A549 (cell line): ENCODE measurements around the gene LRRFIP2. TPM values are rescaled to one million over a fixed set of nuclear protein-coding genes. Genes with fewer than 3 reads are reported as not detected.

Source experiments
- ATAC-seq, 2 experiments: fragments of 200-7000 bp in 1 of 2; fragments of >200 bp in 1 of 2; cut with Nextera tagmentation in 1 of 2; cut with Tn5 transposase in 1 of 2; 3 replicates each; pipeline versions ENCODE4 v1.8.0 to v1.9.1; 2018 to 2020; ENCODE audit warnings: mild to moderate bottlenecking in 1 of 2, moderate library complexity in 1 of 2
- CTCF ChIA-PET: fragments of 300-600 bp; sonication (Branson Sonifier 250); formaldehyde crosslinking; extraction: SDS; loops from one replicate; lab custom pipeline; 2021; ENCODE audit warnings: antibody characterized with exemption, inconsistent platforms; lab: Yijun Ruan, JAX
- POLR2A ChIA-PET: fragments of 350-600 bp; formaldehyde crosslinking; extraction: SDS; loops from one replicate; lab custom pipeline; 2021; ENCODE audit warnings: antibody characterized with exemption, inconsistent platforms; lab: Yijun Ruan, JAX
- DNase-seq, 2 experiments: peaks; one replicate each; pipeline versions ENCODE4 v3.0.0 to v3.0.0-alpha.2; 2011 to 2016; ENCODE audit warnings: low read depth in 1 of 2, low spot score in 1 of 2
- FAIRE-seq: peaks from 2 replicates; lab custom pipeline; 2011; peaks lifted over from hg19 to GRCh38; lab: Jason Lieb, UNC
- H3K27ac ChIP-seq, 2 experiments: fragments of >200 bp; sonication (Bioruptor Twin); formaldehyde crosslinking; 3 replicates each; pipeline ENCODE4 v1.5.1; 2016 to 2017
- H3K4me1 ChIP-seq: fragments of >200 bp; sonication (Bioruptor Twin); formaldehyde crosslinking; 3 replicates; pipeline ENCODE4 v1.6.1; 2016
- H3K4me2 ChIP-seq: fragments of >200 bp; sonication (Bioruptor Twin); formaldehyde crosslinking; 3 replicates; pipeline ENCODE4 v1.6.1; 2016
- H3K4me3 ChIP-seq: fragments of >200 bp; sonication (Bioruptor Twin); formaldehyde crosslinking; 3 replicates; pipeline ENCODE4 v1.5.1; 2016
- H3K9me3 ChIP-seq: fragments of >200 bp; sonication (Bioruptor Twin); formaldehyde crosslinking; 3 replicates; pipeline ENCODE4 v1.6.1; 2016
- BHLHE40 ChIP-seq: IDR thresholded peaks from 2 replicates; pipeline ENCODE4 v1.6.1; 2012; ENCODE audit warnings: low read depth, low read length, inconsistent platforms
- CBX2 ChIP-seq: fragments of 200-600 bp; sonication (generic); IDR thresholded peaks from 2 replicates; pipeline ENCODE4 v1.6.1; 2016; ENCODE audit warnings: low read depth, mild to moderate bottlenecking, borderline replicate concordance
- CHD4 ChIP-seq: fragments of 200-600 bp; sonication (generic); IDR thresholded peaks from 2 replicates; pipeline ENCODE4 v1.6.1; 2016; ENCODE audit warnings: antibody characterized with exemption, mild to moderate bottlenecking, borderline replicate concordance
- EHMT2 ChIP-seq: fragments of 200-600 bp; sonication (generic); IDR thresholded peaks from 2 replicates; pipeline ENCODE4 v1.6.1; 2016; ENCODE audit warnings: antibody characterized with exemption, low read depth, mild to moderate bottlenecking, moderate library complexity
- EP300 ChIP-seq, 2 experiments: fragments of >200 bp; sonication (Bioruptor Twin); formaldehyde crosslinking; IDR thresholded peaks; 2 replicates in 1 of 2; 3 replicates in 1 of 2; pipeline ENCODE4 v1.6.1; 2016 to 2017
- FOSB ChIP-seq: fragments of 250-450 bp; sonication (Bioruptor Pico); IDR thresholded peaks from 2 replicates; pipeline ENCODE4 v1.5.0; 2020; ENCODE audit warnings: mild to moderate bottlenecking, moderate library complexity
- HOXB13 ChIP-seq: fragments of 250-450 bp; sonication (Bioruptor Pico); IDR thresholded peaks from 2 replicates; pipeline ENCODE4 v1.5.0; 2020; ENCODE audit warnings: low read depth, mild to moderate bottlenecking, moderate library complexity
- MAFK ChIP-seq: fragments of 450-650 bp; IDR thresholded peaks from 2 replicates; pipeline ENCODE4 v1.6.1; 2014; ENCODE audit not compliant: partially characterized antibody
- MAX ChIP-seq: IDR thresholded peaks from 2 replicates; pipeline ENCODE4 v1.6.1; 2012
- MAZ ChIP-seq: fragments of 150-350 bp; IDR thresholded peaks from 2 replicates; pipeline ENCODE4 v1.6.1; 2014; ENCODE audit warnings: antibody characterized with exemption, low read depth, low read length, borderline replicate concordance
- MYC ChIP-seq: IDR thresholded peaks from 2 replicates; pipeline ENCODE4 v1.6.1; 2012; ENCODE audit warnings: mild to moderate bottlenecking, inconsistent platforms, low read length, improper control_type of control experiment, borderline replicate concordance
- NFE2L2 ChIP-seq: fragments of 150-350 bp; conservative IDR thresholded peaks from 2 replicates; pipeline ENCODE4 v1.6.1; 2014; ENCODE audit warnings: low read length
- NPAS2 ChIP-seq: fragments of 250-450 bp; sonication (Bioruptor Pico); IDR thresholded peaks from 2 replicates; pipeline ENCODE4 v1.8.0; 2022; ENCODE audit warnings: mild to moderate bottlenecking, moderate library complexity, borderline replicate concordance
- PBX3 ChIP-seq: IDR thresholded peaks from 2 replicates; pipeline ENCODE4 v1.6.1; 2012
- POLR2AphosphoS2 ChIP-seq: conservative IDR thresholded peaks from 2 replicates; pipeline ENCODE4 v1.6.1; 2012; ENCODE audit warnings: low read length, improper control_type of control experiment, inconsistent platforms
- RAD21 ChIP-seq, 2 experiments: fragments of >200 bp in 1 of 2; sonication (Bioruptor Twin) in 1 of 2; formaldehyde crosslinking in 1 of 2; IDR thresholded peaks in 1 of 2; conservative IDR thresholded peaks in 1 of 2; 2 replicates in 1 of 2; 3 replicates in 1 of 2; pipeline ENCODE4 v1.6.1; 2012 to 2018; ENCODE audit warnings: inconsistent platforms in 1 of 2
- RCOR1 ChIP-seq: fragments of 150-350 bp; IDR thresholded peaks from 2 replicates; pipeline ENCODE4 v1.6.1; 2014; ENCODE audit warnings: antibody characterized with exemption, low read length, low read depth
- USF2 ChIP-seq: fragments of 450-650 bp; IDR thresholded peaks from 2 replicates; pipeline ENCODE4 v1.6.1; 2014; ENCODE audit warnings: antibody characterized with exemption
- WGBS: methylation state at CpG from one replicate; pipeline ENCODE4 v1.1.6; 2017; ENCODE audit errors: missing lambda C conversion rate; 5-methylcytosine and 5-hydroxymethylcytosine counted together
- polyA plus RNA-seq, 4 experiments: library from polyadenylated mRNA; depleted of rRNA in 3 of 4; stranded (reverse); fragments of >200 nt; fragmentation: RNase III in 1 of 4; extraction: RNeasy Plus Mini Kit Qiagen cat#74134 plus additional on column Dnase treatment in 1 of 4; gene quantifications; 2 replicates in 3 of 4; 3 replicates in 1 of 4; pipeline ENCODE4 v1.2.3, GENCODE V29; 2011 to 2017
- TF ChIP-seq, protein P1 (sequence below): fragments of 200-600 bp; sonication (generic); IDR thresholded peaks from 2 replicates; pipeline ENCODE4 v1.6.1; 2016; ENCODE audit warnings: antibody characterized with exemption, mild to moderate bottlenecking, moderate library complexity
- TF ChIP-seq, protein P2 (sequence below): fragments of 250-450 bp; sonication (Bioruptor Pico); IDR thresholded peaks from 2 replicates; pipeline ENCODE4 v1.5.0; 2021; ENCODE audit warnings: mild to moderate bottlenecking, moderate library complexity, borderline replicate concordance

LRRFIP2 gene
- polyA plus RNA-seq, 2 of the 4 experiments (the other 2 are of a cell fraction): 48.0 to 66.4 TPM

- FAIRE-seq: no peak
- no peak overlapping the region; a peak in 1 of 6 replicates for H3K27ac ChIP-seq
- peaks cover 20% of the 10 kb centered on the region for H3K4me1 ChIP-seq
- no peak overlapping the region for H3K4me2 ChIP-seq
- WGBS: 54% methylated on average over 3 of the region's 3 CpGs
- DNase-seq: no peak
- no peak for ATAC-seq
- ChIA-PET CTCF (interaction anchor here (0.7 to 1.6 kb wide), 3 partner anchors 9 to 38 kb away, joined by 3 to 5 read pairs (median 4); no protein-coding TSS in a partner anchor), POLR2A (no interaction called here)
- no peak overlapping the region for H3K4me3 ChIP-seq
- TF ChIP-seq, protein P1, sequence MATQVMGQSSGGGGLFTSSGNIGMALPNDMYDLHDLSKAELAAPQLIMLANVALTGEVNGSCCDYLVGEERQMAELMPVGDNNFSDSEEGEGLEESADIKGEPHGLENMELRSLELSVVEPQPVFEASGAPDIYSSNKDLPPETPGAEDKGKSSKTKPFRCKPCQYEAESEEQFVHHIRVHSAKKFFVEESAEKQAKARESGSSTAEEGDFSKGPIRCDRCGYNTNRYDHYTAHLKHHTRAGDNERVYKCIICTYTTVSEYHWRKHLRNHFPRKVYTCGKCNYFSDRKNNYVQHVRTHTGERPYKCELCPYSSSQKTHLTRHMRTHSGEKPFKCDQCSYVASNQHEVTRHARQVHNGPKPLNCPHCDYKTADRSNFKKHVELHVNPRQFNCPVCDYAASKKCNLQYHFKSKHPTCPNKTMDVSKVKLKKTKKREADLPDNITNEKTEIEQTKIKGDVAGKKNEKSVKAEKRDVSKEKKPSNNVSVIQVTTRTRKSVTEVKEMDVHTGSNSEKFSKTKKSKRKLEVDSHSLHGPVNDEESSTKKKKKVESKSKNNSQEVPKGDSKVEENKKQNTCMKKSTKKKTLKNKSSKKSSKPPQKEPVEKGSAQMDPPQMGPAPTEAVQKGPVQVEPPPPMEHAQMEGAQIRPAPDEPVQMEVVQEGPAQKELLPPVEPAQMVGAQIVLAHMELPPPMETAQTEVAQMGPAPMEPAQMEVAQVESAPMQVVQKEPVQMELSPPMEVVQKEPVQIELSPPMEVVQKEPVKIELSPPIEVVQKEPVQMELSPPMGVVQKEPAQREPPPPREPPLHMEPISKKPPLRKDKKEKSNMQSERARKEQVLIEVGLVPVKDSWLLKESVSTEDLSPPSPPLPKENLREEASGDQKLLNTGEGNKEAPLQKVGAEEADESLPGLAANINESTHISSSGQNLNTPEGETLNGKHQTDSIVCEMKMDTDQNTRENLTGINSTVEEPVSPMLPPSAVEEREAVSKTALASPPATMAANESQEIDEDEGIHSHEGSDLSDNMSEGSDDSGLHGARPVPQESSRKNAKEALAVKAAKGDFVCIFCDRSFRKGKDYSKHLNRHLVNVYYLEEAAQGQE: no peak
- TF ChIP-seq MYC (no peak), PBX3 (no peak), EP300 (IDR thresholded peaks at IDR 0.05) (no peak), MAZ (no peak), CHD4 (no peak), HOXB13 (CRISPR knock-in tag) (no peak), MAX (no peak)
- H3K9me3 ChIP-seq: 0 out of 3 replicates have a peak, but pooled peaks cover 2% of the 10 kb centered on the region
Observed at GRCh38 chr3:37216597-37217097, 42.3 kb upstream of the LRRFIP2 start.

- CTCF ChIA-PET: interaction anchor here (0.6 to 2.1 kb wide), 21 partner anchors 9 to 309 kb away, joined by 3 to 13 read pairs (median 4); no protein-coding TSS in a partner anchor
- TF ChIP-seq NPAS2 (no peak), RAD21 (conservative IDR thresholded peaks at IDR 0.05 in 1 of 2, IDR thresholded peaks at IDR 0.05 in 1 of 2) (no peak), BHLHE40 (no peak), RCOR1 (no peak), MAFK (no peak), POLR2AphosphoS2 (no peak), NFE2L2 (no peak), EP300 (IDR thresholded peaks at IDR 0.05) (no peak), USF2 (no peak), MAZ (no peak), CBX2 (no peak), EHMT2 (no peak), FOSB (no peak)
- TF ChIP-seq, protein P2, sequence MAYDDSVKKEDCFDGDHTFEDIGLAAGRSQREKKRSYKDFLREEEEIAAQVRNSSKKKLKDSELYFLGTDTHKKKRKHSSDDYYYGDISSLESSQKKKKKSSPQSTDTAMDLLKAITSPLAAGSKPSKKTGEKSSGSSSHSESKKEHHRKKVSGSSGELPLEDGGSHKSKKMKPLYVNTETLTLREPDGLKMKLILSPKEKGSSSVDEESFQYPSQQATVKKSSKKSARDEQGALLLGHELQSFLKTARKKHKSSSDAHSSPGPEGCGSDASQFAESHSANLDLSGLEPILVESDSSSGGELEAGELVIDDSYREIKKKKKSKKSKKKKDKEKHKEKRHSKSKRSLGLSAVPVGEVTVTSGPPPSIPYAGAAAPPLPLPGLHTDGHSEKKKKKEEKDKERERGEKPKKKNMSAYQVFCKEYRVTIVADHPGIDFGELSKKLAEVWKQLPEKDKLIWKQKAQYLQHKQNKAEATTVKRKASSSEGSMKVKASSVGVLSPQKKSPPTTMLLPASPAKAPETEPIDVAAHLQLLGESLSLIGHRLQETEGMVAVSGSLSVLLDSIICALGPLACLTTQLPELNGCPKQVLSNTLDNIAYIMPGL (CRISPR knock-in tag): no peak
- TF ChIP-seq, protein P1: no peak
- Histone ChIP-seq H3K27ac (peak overlapping the region in 1 of 2 experiments; percentile 31; a peak in 3 of 6 replicates), H3K4me1 (peaks cover 6% of the 10 kb centered on the region), H3K4me3 (no peak overlapping the region), H3K9me3 (0 out of 3 replicates have a peak, but pooled peaks cover 6% of the 10 kb centered on the region), H3K4me2 (no peak overlapping the region)
- no peak for FAIRE-seq
- no peak for DNase-seq
- ATAC-seq: peak; percentile 11 to 25; a peak in 1 of 6 replicates
- WGBS: 51% methylated on average over 3 of the region's 3 CpGs
- POLR2A ChIA-PET: no interaction called here
Observed at GRCh38 chr3:37214076-37214475, 39.7 kb upstream of the LRRFIP2 start.
